ENCODE measurements around the gene NKAPD1.

DNA sequence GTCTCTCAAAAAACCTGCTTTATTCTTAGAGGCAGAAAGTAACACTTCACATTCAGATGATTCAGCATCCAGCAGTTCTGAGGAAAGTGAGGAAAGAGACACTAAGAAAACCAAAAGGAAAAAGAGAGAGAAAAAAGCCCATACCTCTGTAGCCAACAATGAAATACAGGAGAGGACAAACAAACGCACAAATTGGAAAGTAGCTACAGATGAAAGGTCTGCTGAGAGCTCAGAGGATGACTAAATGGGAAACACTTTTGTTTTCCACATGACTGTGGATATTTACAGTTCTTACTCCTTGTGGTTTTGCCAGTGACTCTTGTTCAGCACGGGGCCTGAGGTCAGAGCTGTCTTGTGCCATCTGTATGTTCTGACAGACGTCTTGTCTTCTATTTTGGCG lies 8.6 kb downstream of the NKAPD1 start:
- TF ChIP-seq, protein P1, sequence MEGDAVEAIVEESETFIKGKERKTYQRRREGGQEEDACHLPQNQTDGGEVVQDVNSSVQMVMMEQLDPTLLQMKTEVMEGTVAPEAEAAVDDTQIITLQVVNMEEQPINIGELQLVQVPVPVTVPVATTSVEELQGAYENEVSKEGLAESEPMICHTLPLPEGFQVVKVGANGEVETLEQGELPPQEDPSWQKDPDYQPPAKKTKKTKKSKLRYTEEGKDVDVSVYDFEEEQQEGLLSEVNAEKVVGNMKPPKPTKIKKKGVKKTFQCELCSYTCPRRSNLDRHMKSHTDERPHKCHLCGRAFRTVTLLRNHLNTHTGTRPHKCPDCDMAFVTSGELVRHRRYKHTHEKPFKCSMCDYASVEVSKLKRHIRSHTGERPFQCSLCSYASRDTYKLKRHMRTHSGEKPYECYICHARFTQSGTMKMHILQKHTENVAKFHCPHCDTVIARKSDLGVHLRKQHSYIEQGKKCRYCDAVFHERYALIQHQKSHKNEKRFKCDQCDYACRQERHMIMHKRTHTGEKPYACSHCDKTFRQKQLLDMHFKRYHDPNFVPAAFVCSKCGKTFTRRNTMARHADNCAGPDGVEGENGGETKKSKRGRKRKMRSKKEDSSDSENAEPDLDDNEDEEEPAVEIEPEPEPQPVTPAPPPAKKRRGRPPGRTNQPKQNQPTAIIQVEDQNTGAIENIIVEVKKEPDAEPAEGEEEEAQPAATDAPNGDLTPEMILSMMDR (IDR thresholded peaks at IDR 0.05) = no peak
- no peak for TF ChIP-seq GABPA (IDR thresholded peaks at IDR 0.05; ENCODE audit: low read depth)
- TF ChIP-seq, protein P2, sequence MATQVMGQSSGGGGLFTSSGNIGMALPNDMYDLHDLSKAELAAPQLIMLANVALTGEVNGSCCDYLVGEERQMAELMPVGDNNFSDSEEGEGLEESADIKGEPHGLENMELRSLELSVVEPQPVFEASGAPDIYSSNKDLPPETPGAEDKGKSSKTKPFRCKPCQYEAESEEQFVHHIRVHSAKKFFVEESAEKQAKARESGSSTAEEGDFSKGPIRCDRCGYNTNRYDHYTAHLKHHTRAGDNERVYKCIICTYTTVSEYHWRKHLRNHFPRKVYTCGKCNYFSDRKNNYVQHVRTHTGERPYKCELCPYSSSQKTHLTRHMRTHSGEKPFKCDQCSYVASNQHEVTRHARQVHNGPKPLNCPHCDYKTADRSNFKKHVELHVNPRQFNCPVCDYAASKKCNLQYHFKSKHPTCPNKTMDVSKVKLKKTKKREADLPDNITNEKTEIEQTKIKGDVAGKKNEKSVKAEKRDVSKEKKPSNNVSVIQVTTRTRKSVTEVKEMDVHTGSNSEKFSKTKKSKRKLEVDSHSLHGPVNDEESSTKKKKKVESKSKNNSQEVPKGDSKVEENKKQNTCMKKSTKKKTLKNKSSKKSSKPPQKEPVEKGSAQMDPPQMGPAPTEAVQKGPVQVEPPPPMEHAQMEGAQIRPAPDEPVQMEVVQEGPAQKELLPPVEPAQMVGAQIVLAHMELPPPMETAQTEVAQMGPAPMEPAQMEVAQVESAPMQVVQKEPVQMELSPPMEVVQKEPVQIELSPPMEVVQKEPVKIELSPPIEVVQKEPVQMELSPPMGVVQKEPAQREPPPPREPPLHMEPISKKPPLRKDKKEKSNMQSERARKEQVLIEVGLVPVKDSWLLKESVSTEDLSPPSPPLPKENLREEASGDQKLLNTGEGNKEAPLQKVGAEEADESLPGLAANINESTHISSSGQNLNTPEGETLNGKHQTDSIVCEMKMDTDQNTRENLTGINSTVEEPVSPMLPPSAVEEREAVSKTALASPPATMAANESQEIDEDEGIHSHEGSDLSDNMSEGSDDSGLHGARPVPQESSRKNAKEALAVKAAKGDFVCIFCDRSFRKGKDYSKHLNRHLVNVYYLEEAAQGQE (IDR thresholded peaks at IDR 0.05; ENCODE audit: low read depth, low read length) = no peak
- no peak for TF ChIP-seq RCOR1 (IDR thresholded peaks at IDR 0.05; ENCODE audit: low read length)
- TF ChIP-seq, protein P3, sequence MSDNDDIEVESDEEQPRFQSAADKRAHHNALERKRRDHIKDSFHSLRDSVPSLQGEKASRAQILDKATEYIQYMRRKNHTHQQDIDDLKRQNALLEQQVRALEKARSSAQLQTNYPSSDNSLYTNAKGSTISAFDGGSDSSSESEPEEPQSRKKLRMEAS (IDR thresholded peaks at IDR 0.05; ENCODE audit: low read depth) = no peak
- no peak for TF ChIP-seq POLR2AphosphoS5 (IDR thresholded peaks at IDR 0.05; ENCODE audit: low read depth, low read length)
- TF ChIP-seq TAF1 (IDR thresholded peaks at IDR 0.05; ENCODE audit: borderline replicate concordance, low read depth, low read length) = no peak
- no peak for TF ChIP-seq SMC3 (IDR thresholded peaks at IDR 0.05; ENCODE audit: low read depth, low read length)
- TF ChIP-seq EZH2phosphoT487 (IDR thresholded peaks at IDR 0.05; ENCODE audit: borderline replicate concordance, low read depth) = no peak
- TF ChIP-seq, protein P4, sequence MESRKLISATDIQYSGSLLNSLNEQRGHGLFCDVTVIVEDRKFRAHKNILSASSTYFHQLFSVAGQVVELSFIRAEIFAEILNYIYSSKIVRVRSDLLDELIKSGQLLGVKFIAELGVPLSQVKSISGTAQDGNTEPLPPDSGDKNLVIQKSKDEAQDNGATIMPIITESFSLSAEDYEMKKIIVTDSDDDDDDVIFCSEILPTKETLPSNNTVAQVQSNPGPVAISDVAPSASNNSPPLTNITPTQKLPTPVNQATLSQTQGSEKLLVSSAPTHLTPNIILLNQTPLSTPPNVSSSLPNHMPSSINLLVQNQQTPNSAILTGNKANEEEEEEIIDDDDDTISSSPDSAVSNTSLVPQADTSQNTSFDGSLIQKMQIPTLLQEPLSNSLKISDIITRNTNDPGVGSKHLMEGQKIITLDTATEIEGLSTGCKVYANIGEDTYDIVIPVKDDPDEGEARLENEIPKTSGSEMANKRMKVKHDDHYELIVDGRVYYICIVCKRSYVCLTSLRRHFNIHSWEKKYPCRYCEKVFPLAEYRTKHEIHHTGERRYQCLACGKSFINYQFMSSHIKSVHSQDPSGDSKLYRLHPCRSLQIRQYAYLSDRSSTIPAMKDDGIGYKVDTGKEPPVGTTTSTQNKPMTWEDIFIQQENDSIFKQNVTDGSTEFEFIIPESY (IDR thresholded peaks at IDR 0.05; ENCODE audit: borderline replicate concordance, low read depth) = no peak
- no peak for TF ChIP-seq EP300 (IDR thresholded peaks at IDR 0.05; ENCODE audit: borderline replicate concordance in 1 of 2, low read depth in 1 of 2, low read length in 1 of 2)
